Activated gamma-delta T cell treated with Interleukin-2 at 50 U/mL for 16 hours (primary cell): ENCODE measurements around the gene GNAT3.

Source experiments
- DNase-seq: peaks from one replicate; pipeline ENCODE4 v3.0.0-alpha.2; 2020

GNAT3 gene

DNA sequence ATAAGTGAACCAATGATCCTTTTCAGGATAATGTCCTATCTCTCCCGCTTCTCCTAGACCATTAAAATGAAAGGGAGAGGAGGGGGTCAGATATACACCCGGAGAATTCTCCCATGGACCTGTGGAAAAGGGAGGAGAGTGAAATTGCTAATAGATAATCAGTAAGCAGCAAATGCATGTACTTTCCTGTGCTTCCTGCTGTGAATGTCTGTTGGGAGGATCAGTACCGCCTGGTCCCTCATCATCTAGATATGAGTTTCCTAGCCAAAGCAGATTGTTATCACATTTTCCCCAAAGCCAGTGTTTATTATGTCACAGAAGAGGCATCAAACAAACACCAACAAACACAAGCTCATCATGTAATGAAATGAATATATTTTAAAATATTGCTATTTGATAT lies 96.8 kb downstream of the GNAT3 start:
- no peak for DNase-seq

DNA sequence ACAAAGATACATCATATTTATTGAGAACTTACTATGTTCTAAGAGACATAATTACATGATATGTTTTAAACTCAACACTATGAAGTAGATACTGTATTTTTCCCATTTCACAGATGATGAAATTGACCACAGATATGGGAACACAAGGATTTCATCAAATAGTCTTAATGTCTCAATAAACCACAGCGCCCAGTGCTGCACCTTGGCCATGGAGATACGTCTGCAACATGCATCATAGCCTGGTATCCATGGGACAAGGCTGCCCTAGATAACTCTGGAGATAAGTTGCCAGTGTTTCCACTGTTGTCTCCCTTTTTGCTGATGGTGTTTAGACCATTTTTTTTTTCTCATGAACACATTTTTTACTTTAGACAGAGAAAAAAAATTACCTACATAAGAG lies 97.5 kb downstream of the GNAT3 start:
- DNase-seq = no peak

DNA sequence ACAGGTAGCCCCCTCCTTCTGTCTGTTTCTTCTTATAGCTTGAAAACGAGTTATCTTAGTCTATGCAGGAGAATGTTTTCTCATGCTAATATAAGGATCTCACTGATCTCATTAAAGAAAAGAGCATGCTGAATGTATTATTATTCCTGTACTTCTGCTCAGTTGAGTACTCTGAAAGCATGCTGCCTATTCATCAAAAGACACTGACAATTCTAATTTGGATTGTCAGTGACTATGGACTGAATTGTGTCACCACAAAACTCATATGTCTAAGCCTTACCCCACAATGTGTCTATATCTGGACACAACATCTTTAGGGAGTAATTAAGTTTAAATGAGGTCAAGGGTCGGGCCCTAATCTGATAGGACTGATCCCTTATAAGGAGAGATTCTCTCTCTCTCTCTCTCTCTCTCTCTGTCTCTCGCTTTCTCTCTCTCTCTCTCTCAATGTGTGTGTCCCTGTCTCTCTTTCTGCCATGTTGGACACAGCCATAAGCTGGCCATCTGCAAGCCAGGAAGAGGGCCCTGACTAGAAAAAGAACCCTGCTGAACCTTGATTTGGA lies 98.4 kb downstream of the GNAT3 start:
- DNase-seq = no peak

DNA sequence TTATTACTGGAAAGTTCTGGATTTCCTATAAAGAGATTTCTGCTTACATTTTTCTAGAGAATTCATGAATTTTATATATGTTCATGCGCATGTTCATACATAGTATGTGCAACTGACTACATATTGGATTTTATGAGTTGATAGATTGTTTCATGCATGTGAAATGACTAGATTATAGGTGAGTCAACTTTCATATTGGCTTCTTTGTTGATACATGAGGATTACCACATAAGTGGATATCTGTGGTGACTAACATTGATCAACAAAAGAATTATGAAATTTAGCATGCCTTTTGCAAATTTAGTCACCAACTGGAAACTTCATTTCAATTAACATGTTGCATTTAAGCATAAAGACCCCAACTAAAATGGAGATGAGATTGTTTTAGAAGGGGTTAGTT lies 99.0 kb downstream of the GNAT3 start:
- no peak for DNase-seq

DNA sequence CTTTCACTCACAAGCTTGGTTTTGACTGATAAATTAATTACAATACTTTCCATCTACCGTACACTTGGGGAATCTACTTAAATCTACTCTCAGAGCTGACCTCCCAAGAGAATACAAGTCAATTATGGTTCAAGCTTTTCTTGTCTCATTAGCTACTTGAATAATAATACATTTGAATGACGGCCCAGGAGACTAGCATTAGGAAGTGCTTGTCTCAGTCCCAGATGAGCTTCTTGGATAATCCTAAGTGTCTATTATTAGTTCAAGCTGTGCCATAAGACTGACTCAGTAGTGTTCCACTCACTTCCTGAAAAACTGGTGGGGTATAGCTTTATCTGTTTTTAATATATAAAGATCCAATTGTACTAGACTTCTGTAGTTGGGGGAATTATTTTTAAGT lies 100.2 kb downstream of the GNAT3 start:
- DNase-seq = no peak

DNA sequence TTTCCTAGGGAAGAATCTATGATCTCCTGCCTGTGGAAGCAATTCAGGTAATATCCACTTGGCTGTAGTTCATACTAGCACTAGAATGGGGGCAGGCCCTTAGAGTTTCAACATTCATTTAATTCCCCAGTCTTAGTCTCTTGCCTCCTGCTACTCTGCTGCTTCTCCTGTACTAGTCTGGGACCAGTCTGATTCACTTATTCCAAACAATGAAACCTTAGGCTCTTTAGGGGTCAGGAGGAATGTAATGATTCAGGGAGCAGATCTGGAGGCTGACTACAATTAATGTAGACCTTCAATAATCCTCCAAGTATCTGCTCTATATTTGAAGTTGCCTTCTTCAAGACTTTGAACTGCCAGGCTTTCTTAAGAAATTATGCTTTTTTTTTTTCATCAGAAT lies 101.8 kb downstream of the GNAT3 start:
- DNase-seq = no peak
